HG02759 (cell line): ENCODE measurements around the gene SYNE1.

Experiments used
- ATAC-seq: cut with Tn5 transposase; IDR thresholded peaks from one replicate; pipeline ENCODE4 v1.9.1; 2021; ENCODE audit warnings: mild to moderate bottlenecking, moderate library complexity; ENCODE audit not compliant: unreplicated experiment

Gene SYNE1

GRCh38 chr6:152250127-152250526, 387.0 kb downstream of the SYNE1 start:
- ATAC-seq = no peak

GRCh38 chr6:152248980-152249379, 388.2 kb downstream of the SYNE1 start:
- no peak for ATAC-seq

- ATAC-seq = no peak
Observed at GRCh38 chr6:152246554-152247337, 390.4 kb downstream of the SYNE1 start.

- ATAC-seq = no peak
Observed at GRCh38 chr6:152244998-152245630, 392.0 kb downstream of the SYNE1 start.

GRCh38 chr6:152241013-152241766, 396.0 kb downstream of the SYNE1 start:
- ATAC-seq = no peak

- ATAC-seq = no peak
Observed at GRCh38 chr6:152240436-152240835, 396.7 kb downstream of the SYNE1 start.

GRCh38 chr6:152236370-152237097, 400.6 kb downstream of the SYNE1 start:
- ATAC-seq = no peak

- no peak for ATAC-seq
Observed at GRCh38 chr6:152233547-152234320, 403.4 kb downstream of the SYNE1 start.

- no peak for ATAC-seq
Observed at GRCh38 chr6:152232501-152233151, 404.5 kb downstream of the SYNE1 start.

GRCh38 chr6:152229330-152229729, 407.8 kb downstream of the SYNE1 start:
- no peak for ATAC-seq

GRCh38 chr6:152226119-152226518, 411.0 kb downstream of the SYNE1 start:
- no peak for ATAC-seq

- no peak for ATAC-seq
Observed at GRCh38 chr6:152225241-152225934, 411.8 kb downstream of the SYNE1 start.

- ATAC-seq = no peak
Observed at GRCh38 chr6:152223636-152224035, 413.5 kb downstream of the SYNE1 start.

- no peak for ATAC-seq
Observed at GRCh38 chr6:152221806-152222628, 415.1 kb downstream of the SYNE1 start.

GRCh38 chr6:152220786-152221185, 416.4 kb downstream of the SYNE1 start:
- no peak for ATAC-seq

GRCh38 chr6:152218887-152219286, 418.3 kb downstream of the SYNE1 start:
- ATAC-seq = no peak

GRCh38 chr6:152212437-152212836, 424.7 kb downstream of the SYNE1 start:
- no peak for ATAC-seq

GRCh38 chr6:152209211-152209610, 428.0 kb downstream of the SYNE1 start:
- ATAC-seq = no peak
